Chondrocyte (in vitro differentiated cells): ENCODE data around the gene FLYWCH1. TPM values are rescaled to one million over a fixed set of nuclear protein-coding genes. Genes with fewer than 3 reads are reported as not detected.
"Not testable (repeated sequence)": the region's sequence is repeated elsewhere in the genome, so short reads cannot be mapped to it uniquely, and the experiment has no call there.

Experiments
- DNase-seq: peaks from one replicate; pipeline ENCODE4 v3.0.0; 2021; ENCODE audit warnings: mixed read lengths, low spot score
- H3K27ac Mint-ChIP-seq: one replicate; pipeline ENCODE4 v1.8.0; 2021; ENCODE audit warnings: mild to moderate bottlenecking, moderate library complexity, mixed read lengths; ENCODE audit not compliant: unreplicated experiment
- H3K27me3 Mint-ChIP-seq: 2 replicates; pipeline ENCODE4 v1.8.0; 2021; ENCODE audit warnings: low read depth, mixed read lengths
- H3K36me3 Mint-ChIP-seq: 2 replicates; pipeline ENCODE4 v1.8.0; 2021; ENCODE audit warnings: low read depth, mixed read lengths
- H3K4me1 Mint-ChIP-seq: 2 replicates; pipeline ENCODE4 v1.8.0; 2021; ENCODE audit warnings: low read depth, mild to moderate bottlenecking, mixed read lengths
- H3K4me3 Mint-ChIP-seq: one replicate; pipeline ENCODE4 v1.8.0; 2021; ENCODE audit warnings: mild to moderate bottlenecking, moderate library complexity, mixed read lengths; ENCODE audit not compliant: unreplicated experiment
- H3K9me3 Mint-ChIP-seq: 2 replicates; pipeline ENCODE4 v1.8.0; 2021; ENCODE audit warnings: low read depth, mixed read lengths
- total RNA-seq: library from RNA; stranded (reverse); gene quantifications from 3 replicates; pipeline ENCODE4 v1.2.1, GENCODE V29; 2021
- TF ChIP-seq, protein P1 (sequence below): fragments of 200-600 bp; sonication (generic); IDR thresholded peaks from 2 replicates; pipeline ENCODE4 v1.5.0; 2021; ENCODE audit warnings: antibody characterized with exemption, mild to moderate bottlenecking, moderate library complexity

The FLYWCH1 gene
- total RNA-seq, 1 donor from 2014 or later = 47.1 TPM

DNA sequence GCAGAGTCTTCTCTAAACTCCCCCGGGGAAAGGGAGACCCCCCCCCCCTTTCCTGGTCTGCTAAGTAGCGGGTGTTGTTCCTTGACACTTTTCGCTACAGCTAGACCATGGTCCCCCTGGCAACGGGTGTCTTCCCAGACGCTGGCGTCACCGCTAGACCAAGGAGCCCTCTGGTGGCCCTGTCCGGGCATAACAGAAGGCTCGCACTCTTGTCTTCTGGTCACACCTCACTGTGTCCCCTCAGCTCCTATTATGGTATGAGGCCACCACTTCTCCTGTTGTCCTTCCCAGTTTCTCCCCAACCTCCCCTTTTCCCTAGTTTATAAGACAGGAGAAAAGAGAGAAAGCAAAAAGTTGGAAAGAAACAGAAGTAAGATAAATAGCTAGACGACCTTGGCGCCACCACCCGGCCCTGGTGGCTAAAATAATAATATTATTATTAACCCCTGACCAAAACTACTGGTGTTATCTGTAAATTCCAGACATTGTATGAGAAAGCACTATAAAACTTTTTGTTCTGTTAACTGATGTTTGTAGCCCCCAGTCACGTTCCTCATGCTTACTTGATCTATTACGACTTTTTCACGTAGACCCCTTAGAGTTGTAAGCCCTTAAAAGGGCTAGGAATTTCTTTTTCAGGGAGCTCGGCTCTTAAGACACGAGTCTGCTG lies 4.5 kb upstream of the FLYWCH1 start:
- H3K36me3 Mint-ChIP-seq, H3K9me3 Mint-ChIP-seq, H3K4me3 Mint-ChIP-seq, H3K27me3 Mint-ChIP-seq, DNase-seq: not testable (repeated sequence)
- Mint-ChIP-seq H3K27ac (peak overlapping the region; percentile 92), H3K4me1 (peaks cover 41% of the 10 kb centered on the region)
- TF ChIP-seq, protein P1, sequence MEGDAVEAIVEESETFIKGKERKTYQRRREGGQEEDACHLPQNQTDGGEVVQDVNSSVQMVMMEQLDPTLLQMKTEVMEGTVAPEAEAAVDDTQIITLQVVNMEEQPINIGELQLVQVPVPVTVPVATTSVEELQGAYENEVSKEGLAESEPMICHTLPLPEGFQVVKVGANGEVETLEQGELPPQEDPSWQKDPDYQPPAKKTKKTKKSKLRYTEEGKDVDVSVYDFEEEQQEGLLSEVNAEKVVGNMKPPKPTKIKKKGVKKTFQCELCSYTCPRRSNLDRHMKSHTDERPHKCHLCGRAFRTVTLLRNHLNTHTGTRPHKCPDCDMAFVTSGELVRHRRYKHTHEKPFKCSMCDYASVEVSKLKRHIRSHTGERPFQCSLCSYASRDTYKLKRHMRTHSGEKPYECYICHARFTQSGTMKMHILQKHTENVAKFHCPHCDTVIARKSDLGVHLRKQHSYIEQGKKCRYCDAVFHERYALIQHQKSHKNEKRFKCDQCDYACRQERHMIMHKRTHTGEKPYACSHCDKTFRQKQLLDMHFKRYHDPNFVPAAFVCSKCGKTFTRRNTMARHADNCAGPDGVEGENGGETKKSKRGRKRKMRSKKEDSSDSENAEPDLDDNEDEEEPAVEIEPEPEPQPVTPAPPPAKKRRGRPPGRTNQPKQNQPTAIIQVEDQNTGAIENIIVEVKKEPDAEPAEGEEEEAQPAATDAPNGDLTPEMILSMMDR = peak; percentile 80

DNA sequence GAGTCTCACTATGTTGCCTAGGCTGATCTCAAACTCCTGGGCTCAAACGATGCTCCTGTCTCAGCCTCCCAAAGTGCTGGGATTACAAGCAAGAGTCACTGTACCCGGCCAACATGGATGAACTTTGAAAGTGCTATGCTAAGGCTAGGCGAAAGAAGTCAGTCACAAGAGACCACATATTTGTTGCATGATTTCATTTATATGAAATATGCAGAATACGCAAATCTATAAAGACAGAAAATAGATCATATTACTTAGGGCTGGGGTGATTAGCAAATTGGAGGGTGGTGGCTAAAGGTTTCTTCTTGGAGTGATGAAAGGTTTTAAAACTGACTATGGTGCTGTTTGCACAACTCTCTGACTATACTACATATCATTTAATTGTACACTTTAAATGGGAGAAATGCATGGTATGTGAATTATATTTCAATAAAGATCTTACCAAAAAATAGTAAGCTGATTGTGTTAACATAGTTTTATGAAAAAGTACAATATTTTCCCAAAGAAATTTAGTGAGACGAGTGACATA lies 1.2 kb upstream of the FLYWCH1 start:
- peak overlapping the region; percentile 95 for H3K27ac Mint-ChIP-seq

DNA sequence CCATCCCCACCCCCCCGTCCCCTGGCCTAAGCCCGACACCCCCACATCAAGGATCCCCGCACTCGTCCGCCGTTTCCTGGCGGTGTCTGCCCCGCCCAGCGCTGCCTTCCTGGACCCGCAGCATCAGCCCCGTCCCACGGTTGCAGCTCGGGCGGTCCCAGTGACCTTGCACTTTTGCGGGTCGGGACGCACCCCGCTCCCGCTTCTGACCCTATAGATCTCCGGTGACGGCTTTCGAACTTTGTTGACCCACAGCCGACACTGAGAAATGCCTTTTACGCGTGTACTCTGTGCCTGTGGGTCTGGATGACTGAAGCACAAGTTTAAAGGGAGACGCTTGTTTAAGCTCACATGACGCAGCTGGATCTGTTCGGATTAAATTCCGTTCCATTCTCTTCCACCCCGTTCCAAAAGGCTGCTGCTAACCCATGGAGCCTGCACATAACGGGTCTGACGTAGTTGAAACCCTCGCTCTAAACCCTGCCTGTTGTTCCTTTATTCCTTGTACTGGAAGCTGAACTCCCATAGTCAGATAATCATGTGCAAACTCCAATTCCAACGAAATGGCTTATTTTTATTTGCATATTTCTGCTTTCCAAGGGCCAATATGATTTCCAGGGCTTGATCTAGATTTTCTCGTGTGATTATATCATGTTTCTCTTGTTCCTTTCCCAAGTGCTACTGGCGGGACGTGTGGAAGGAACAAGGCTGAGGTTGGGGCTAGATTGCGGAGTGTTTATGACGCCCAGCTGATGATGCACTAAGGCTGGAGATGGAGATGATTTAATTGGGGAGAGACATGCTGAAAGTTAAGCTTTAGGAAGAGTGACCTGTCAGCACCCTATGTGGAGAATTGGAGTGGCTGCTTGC lies 834 bp downstream of the FLYWCH1 start:
- H3K9me3 Mint-ChIP-seq = no peaks in the 10 kb centered on the region
- DNase-seq = no peak
- peak overlapping the region; percentile 95 for H3K27ac Mint-ChIP-seq
- peaks cover 2% of the 10 kb centered on the region for H3K36me3 Mint-ChIP-seq
- no peaks in the 10 kb centered on the region for H3K27me3 Mint-ChIP-seq
- TF ChIP-seq, protein P1 = no peak
- H3K4me1 Mint-ChIP-seq = peaks cover 41% of the 10 kb centered on the region
- H3K4me3 Mint-ChIP-seq = peak overlapping the region; percentile 87

More for the DNA sequence above, 1.2 kb upstream of the FLYWCH1 start:
- no peaks in the 10 kb centered on the region for H3K9me3 Mint-ChIP-seq
- H3K4me1 Mint-ChIP-seq = peaks cover 49% of the 10 kb centered on the region
- H3K27me3 Mint-ChIP-seq = no peaks in the 10 kb centered on the region
- no peak for DNase-seq
- TF ChIP-seq, protein P1 = no peak
- peaks cover 2% of the 10 kb centered on the region for H3K36me3 Mint-ChIP-seq
- H3K4me3 Mint-ChIP-seq = peak overlapping the region; percentile 15

DNA sequence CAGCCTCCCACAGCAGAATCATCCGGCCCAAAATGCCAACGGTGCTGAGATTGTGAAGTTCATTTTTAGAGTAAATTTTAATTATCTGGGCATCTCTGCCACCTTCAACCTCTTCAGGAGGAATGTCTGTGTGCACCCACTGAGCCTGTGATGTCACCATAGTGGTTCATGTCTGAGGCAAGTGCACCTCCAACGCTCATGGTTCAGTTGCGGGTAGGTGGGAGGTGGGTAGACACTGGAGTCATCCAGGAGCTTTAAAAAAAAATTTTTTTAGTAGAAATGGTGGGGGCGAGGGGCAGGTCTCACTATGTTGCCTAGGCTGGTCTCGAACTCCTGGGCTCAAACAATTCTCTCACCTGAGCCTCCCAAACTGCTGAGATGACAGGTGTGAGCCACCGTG lies 1.9 kb downstream of the FLYWCH1 start:
- no peaks in the 10 kb centered on the region for H3K9me3 Mint-ChIP-seq

DNA sequence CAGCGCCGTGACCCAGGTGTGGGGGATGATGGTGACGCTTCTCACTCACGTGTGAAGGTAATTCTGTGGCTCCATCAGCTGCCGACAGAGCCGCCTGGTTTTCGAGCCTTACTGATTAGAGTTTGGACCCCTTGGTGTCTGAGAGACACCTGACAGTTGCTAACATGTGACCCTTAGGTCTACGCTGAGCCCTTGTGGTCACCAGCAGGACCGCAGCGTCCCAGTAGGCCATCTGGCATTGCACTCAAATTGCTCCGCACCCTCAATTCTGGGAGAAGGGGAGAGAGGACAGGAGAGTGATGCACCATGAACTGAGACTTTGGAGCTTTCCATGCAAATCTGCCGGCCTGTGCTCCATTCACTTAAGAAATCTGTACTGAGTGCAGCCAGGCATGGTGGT lies 2.5 kb downstream of the FLYWCH1 start:
- no peak overlapping the region for H3K27ac Mint-ChIP-seq
- H3K27me3 Mint-ChIP-seq = no peaks in the 10 kb centered on the region
- TF ChIP-seq, protein P1 = no peak
- no peak for DNase-seq
- no peaks in the 10 kb centered on the region for H3K9me3 Mint-ChIP-seq
- H3K4me3 Mint-ChIP-seq = no peak overlapping the region
- peaks cover 5% of the 10 kb centered on the region for H3K36me3 Mint-ChIP-seq
- peaks cover 39% of the 10 kb centered on the region for H3K4me1 Mint-ChIP-seq

More for the DNA sequence above, 1.9 kb downstream of the FLYWCH1 start:
- H3K27ac Mint-ChIP-seq = peak overlapping the region; percentile 17
- peak overlapping the region; percentile 87 for H3K4me3 Mint-ChIP-seq
- H3K36me3 Mint-ChIP-seq = peaks cover 3% of the 10 kb centered on the region
- H3K4me1 Mint-ChIP-seq = peaks cover 39% of the 10 kb centered on the region
- TF ChIP-seq, protein P1 = no peak
- no peak for DNase-seq
- H3K27me3 Mint-ChIP-seq = no peaks in the 10 kb centered on the region
